ENCODE data around the gene ADRA1B. TPM values are rescaled to one million over a fixed set of nuclear protein-coding genes. Genes with fewer than 3 reads are reported as not detected.

Gene ADRA1B
- polyA plus RNA-seq, 3 donors = not detected

DNA sequence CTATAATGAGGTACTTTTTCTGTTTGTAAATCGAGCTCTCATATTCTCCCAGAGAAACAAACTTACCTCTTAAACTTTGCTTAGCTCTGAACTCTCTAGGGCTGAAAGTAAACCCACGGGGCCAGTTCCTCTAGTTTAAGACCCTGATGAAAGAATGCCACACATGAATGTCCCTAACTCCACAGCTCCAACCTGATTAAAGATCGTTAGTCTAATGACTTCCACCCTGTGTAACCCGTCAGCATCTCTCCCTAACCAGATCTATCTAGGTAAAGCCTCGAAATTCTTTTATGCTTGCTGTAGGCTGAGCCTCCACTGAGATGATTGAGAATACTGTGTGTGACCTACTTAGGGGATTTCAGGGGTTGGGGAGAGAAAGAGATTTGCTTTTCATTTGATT, 27.0 kb downstream of the ADRA1B start:
- Histone ChIP-seq H2AFZ (ENCODE audit: insufficient read depth, low read depth, low read length, poor library complexity, severe bottlenecking) (no peak overlapping the region), H3K4me1 (ENCODE audit: control insufficient read depth in 1 of 2, insufficient read depth in 2 of 2, low read length in 2 of 2) (no peaks in the 10 kb centered on the region), H3K27ac (ENCODE audit: low read depth in 1 of 2, low read length in 2 of 2) (no peak overlapping the region), H3K79me2 (ENCODE audit: insufficient read depth, low read length) (no peaks in the 10 kb centered on the region), H3K27me3 (ENCODE audit: control insufficient read depth in 2 of 2, insufficient read depth in 2 of 2, low read length in 2 of 2) (no peaks in the 10 kb centered on the region), H4K20me1 (ENCODE audit: insufficient read depth, low read length) (no peaks in the 10 kb centered on the region), H3K9ac (ENCODE audit: insufficient read depth, low read length, poor library complexity, severe bottlenecking) (no peak overlapping the region), H3K9me3 (replicated peaks in 1 of 2; ENCODE audit: control insufficient read depth in 1 of 2, insufficient read depth in 1 of 2, low read length in 2 of 2) (no peaks in the 10 kb centered on the region), H3K4me3 (replicated peaks in 1 of 3; ENCODE audit: low read depth in 2 of 3, low read length in 3 of 3) (no peak overlapping the region), H3K4me2 (replicated peaks; ENCODE audit: extremely low read depth, low read length, poor library complexity, severe bottlenecking) (no peak overlapping the region), H3K36me3 (replicated peaks in 1 of 2; ENCODE audit: control insufficient read depth in 1 of 2, insufficient read depth in 2 of 2, low read length in 2 of 2) (no peaks in the 10 kb centered on the region)
- WGBS (ENCODE audit: insufficient coverage) = 71% methylated on average over 1 of the region's 5 CpGs
- H3K4me1 Mint-ChIP-seq = peaks cover 5% of the 10 kb centered on the region
- TF ChIP-seq CTCF (IDR thresholded peaks at IDR 0.05) = no peak
- H3K27me3 Mint-ChIP-seq (ENCODE audit: low read depth in 3 of 3) = peaks cover 5 to 6% (median 6%) of the 10 kb centered on the region in 3 donors
- peaks cover 0 to 2% (median 0%) of the 10 kb centered on the region in 7 donors for H3K9me3 Mint-ChIP-seq
- no peaks in the 10 kb centered on the region for H3K36me3 Mint-ChIP-seq
- H3K27ac Mint-ChIP-seq = no peak overlapping the region
- intact Hi-C loops (cut with micrococcal nuclease) = no loop called here
- H3K4me3 Mint-ChIP-seq = no peak overlapping the region
- DNase-seq = no peak

DNA sequence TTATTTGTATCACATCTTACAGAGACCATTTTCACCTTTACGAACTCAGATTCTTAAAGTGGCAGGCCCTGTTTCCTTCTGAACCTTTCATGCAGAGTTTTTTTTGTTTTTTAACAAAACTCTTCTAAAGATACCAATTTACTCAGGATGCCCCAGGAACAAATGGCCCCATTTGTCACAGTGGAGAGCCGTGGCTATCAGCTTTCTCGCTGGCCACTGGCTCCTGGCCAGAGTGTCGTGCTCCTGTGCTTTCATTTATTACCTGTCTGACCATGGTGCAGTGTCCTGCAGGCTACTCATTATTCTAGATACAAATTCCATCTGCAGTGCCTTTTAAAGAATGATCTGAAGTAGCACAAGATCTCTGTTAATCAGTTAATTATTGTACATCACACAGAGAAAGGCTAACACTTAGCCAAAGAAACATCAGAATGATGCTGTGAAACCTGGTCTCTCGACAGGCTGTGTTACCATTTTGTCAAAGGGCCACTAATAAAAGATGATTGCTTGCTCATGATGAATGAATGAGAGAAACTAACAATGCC, 27.8 kb downstream of the ADRA1B start:
- no peak for TF ChIP-seq CTCF (IDR thresholded peaks at IDR 0.05)
- 86% methylated on average over 1 of the region's 5 CpGs for WGBS (ENCODE audit: insufficient coverage)
- Histone ChIP-seq H3K27me3 (ENCODE audit: control insufficient read depth in 2 of 2, insufficient read depth in 2 of 2, low read length in 2 of 2) (no peaks in the 10 kb centered on the region), H2AFZ (ENCODE audit: insufficient read depth, low read depth, low read length, poor library complexity, severe bottlenecking) (no peak overlapping the region), H3K79me2 (ENCODE audit: insufficient read depth, low read length) (no peaks in the 10 kb centered on the region), H3K9ac (ENCODE audit: insufficient read depth, low read length, poor library complexity, severe bottlenecking) (no peak overlapping the region), H3K27ac (ENCODE audit: low read depth in 1 of 2, low read length in 2 of 2) (no peak overlapping the region), H3K4me2 (replicated peaks; ENCODE audit: extremely low read depth, low read length, poor library complexity, severe bottlenecking) (no peak overlapping the region), H3K4me1 (ENCODE audit: control insufficient read depth in 1 of 2, insufficient read depth in 2 of 2, low read length in 2 of 2) (no peaks in the 10 kb centered on the region), H3K9me3 (replicated peaks in 1 of 2; ENCODE audit: control insufficient read depth in 1 of 2, insufficient read depth in 1 of 2, low read length in 2 of 2) (no peaks in the 10 kb centered on the region), H4K20me1 (ENCODE audit: insufficient read depth, low read length) (no peaks in the 10 kb centered on the region), H3K4me3 (replicated peaks in 1 of 3; ENCODE audit: low read depth in 2 of 3, low read length in 3 of 3) (no peak overlapping the region), H3K36me3 (replicated peaks in 1 of 2; ENCODE audit: control insufficient read depth in 1 of 2, insufficient read depth in 2 of 2, low read length in 2 of 2) (no peaks in the 10 kb centered on the region)
- Mint-ChIP-seq H3K27me3 (ENCODE audit: low read depth in 3 of 3) (peaks cover 5 to 6% (median 5%) of the 10 kb centered on the region in 3 donors), H3K4me3 (no peak overlapping the region), H3K36me3 (no peaks in the 10 kb centered on the region), H3K27ac (no peak overlapping the region), H3K4me1 (peaks cover 5% of the 10 kb centered on the region), H3K9me3 (peaks cover 0 to 2% (median 0%) of the 10 kb centered on the region in 7 donors)
- no peak for DNase-seq
- intact Hi-C loops (cut with micrococcal nuclease) = no loop called here
